Nucleus accumbens (tissue), 56 donors: ENCODE results near the gene FAF1.

ENCODE experiments used
- DNase-seq, 56 donors: peaks; one replicate each; lab custom pipeline; 2025; lab: John Stamatoyannopoulos, UW

Gene FAF1

GRCh38 chr1:50523548-50523947, 436.5 kb downstream of the FAF1 start:
- DNase-seq: no peak

GRCh38 chr1:50522691-50523342, 437.2 kb downstream of the FAF1 start:
- DNase-seq: no peak

- DNase-seq: no peak
Observed at GRCh38 chr1:50521703-50522102, 438.4 kb downstream of the FAF1 start.

GRCh38 chr1:50517488-50517887, 442.6 kb downstream of the FAF1 start:
- DNase-seq: no peak

GRCh38 chr1:50516056-50516455, 444.0 kb downstream of the FAF1 start:
- DNase-seq: no peak

- no peak for DNase-seq
Observed at GRCh38 chr1:50508040-50508586, 452.0 kb downstream of the FAF1 start.

GRCh38 chr1:50505427-50505826, 454.6 kb downstream of the FAF1 start:
- DNase-seq: no peak

- no peak for DNase-seq
Observed at GRCh38 chr1:50503515-50503914, 456.6 kb downstream of the FAF1 start.

- DNase-seq: no peak
Observed at GRCh38 chr1:50502147-50502546, 457.9 kb downstream of the FAF1 start.

GRCh38 chr1:50497007-50497406, 463.1 kb downstream of the FAF1 start:
- DNase-seq: no peak

- no peak for DNase-seq
Observed at GRCh38 chr1:50493710-50494109, 466.4 kb downstream of the FAF1 start.

- DNase-seq: no peak
Observed at GRCh38 chr1:50492142-50492541, 467.9 kb downstream of the FAF1 start.

GRCh38 chr1:50491142-50491541, 468.9 kb downstream of the FAF1 start:
- no peak for DNase-seq

GRCh38 chr1:50490640-50491039, 469.4 kb downstream of the FAF1 start:
- no peak for DNase-seq

- DNase-seq: no peak
Observed at GRCh38 chr1:50488876-50489275, 471.2 kb downstream of the FAF1 start.

GRCh38 chr1:50488356-50488755, 471.7 kb downstream of the FAF1 start:
- DNase-seq: no peak

GRCh38 chr1:50487725-50488124, 472.3 kb downstream of the FAF1 start:
- DNase-seq: no peak

- DNase-seq: no peak
Observed at GRCh38 chr1:50481142-50481736, 478.8 kb downstream of the FAF1 start.

GRCh38 chr1:50476800-50477199, 483.3 kb downstream of the FAF1 start:
- no peak for DNase-seq

GRCh38 chr1:50474859-50475809, 484.9 kb downstream of the FAF1 start:
- no peak for DNase-seq

GRCh38 chr1:50473513-50473912, 486.6 kb downstream of the FAF1 start:
- no peak for DNase-seq
